ENCODE data around the gene CLCN3. TPM values are rescaled to one million over a fixed set of nuclear protein-coding genes. Genes with fewer than 3 reads are reported as not detected.

CLCN3 gene
- total and polyA plus RNA-seq, 2 experiments from 2014 or later: 14.9 to 38.4 TPM

DNA sequence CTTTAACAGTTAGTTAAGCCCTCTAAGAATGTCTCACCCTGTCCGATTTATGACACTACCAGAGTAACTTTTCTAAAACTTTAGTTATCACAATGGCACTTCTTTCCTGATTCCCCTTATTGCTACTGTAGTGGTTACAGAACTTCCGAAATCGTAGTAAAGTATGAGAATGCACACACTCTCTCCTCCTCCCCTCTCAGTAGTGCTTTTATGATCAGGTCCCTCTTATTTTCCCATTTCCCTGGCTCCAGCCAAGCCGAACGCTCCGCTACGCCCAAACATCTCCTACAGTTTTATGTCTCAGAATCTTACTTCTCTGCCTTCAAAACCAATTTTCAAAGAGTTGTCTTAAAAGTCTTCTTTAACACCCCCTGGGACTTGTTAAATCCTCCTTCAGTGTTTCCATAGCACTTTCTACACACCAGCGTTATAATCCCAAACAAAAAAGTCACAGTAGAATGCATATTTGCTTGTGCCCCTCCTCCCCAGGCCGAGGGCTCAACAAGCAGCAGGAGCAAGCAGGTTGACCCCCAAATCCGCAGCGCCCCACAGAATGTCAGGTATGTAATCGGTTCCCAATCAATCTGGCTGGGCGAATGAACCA lies 136.7 kb downstream of the CLCN3 start:
- DNase-seq (ENCODE audit: low spot score): no peak
- TF ChIP-seq, protein P1, sequence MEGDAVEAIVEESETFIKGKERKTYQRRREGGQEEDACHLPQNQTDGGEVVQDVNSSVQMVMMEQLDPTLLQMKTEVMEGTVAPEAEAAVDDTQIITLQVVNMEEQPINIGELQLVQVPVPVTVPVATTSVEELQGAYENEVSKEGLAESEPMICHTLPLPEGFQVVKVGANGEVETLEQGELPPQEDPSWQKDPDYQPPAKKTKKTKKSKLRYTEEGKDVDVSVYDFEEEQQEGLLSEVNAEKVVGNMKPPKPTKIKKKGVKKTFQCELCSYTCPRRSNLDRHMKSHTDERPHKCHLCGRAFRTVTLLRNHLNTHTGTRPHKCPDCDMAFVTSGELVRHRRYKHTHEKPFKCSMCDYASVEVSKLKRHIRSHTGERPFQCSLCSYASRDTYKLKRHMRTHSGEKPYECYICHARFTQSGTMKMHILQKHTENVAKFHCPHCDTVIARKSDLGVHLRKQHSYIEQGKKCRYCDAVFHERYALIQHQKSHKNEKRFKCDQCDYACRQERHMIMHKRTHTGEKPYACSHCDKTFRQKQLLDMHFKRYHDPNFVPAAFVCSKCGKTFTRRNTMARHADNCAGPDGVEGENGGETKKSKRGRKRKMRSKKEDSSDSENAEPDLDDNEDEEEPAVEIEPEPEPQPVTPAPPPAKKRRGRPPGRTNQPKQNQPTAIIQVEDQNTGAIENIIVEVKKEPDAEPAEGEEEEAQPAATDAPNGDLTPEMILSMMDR (IDR thresholded peaks at IDR 0.05; ENCODE audit: poor library complexity): no peak
- no peak for TF ChIP-seq EZH2 (IDR thresholded peaks at IDR 0.05; ENCODE audit: borderline replicate concordance)
- no peak for TF ChIP-seq EZH2phosphoT487 (IDR thresholded peaks at IDR 0.05; ENCODE audit: low read depth, severe bottlenecking, unreplicated experiment)
- peak overlapping the region; percentile 53 for H3K4me3 ChIP-seq
- peaks cover 5% of the 10 kb centered on the region for H4K20me1 ChIP-seq (ENCODE audit: insufficient read depth, poor library complexity, severe bottlenecking)
- 6% methylated on average over 13 of the region's 13 CpGs for WGBS (ENCODE audit: low lambda C conversion rate, missing lambda C conversion rate)
- peak overlapping the region; percentile 89 for H3K4me2 ChIP-seq
- H3K79me2 ChIP-seq: peaks cover 27% of the 10 kb centered on the region
- H3K4me1 ChIP-seq (ENCODE audit: insufficient read depth): peaks cover 9% of the 10 kb centered on the region
- peak overlapping the region; percentile 70 for H2AFZ ChIP-seq
- no peaks in the 10 kb centered on the region for H3K9me3 ChIP-seq (ENCODE audit: low read depth)
- no peaks in the 10 kb centered on the region for H3K27me3 ChIP-seq
- peak overlapping the region; percentile 34 for H3K27ac ChIP-seq
- H3K9me2 ChIP-seq (replicated peaks; ENCODE audit: insufficient read depth): no peaks in the 10 kb centered on the region
- H3K36me3 ChIP-seq (replicated peaks; ENCODE audit: insufficient read depth, low read depth): no peaks in the 10 kb centered on the region

DNA sequence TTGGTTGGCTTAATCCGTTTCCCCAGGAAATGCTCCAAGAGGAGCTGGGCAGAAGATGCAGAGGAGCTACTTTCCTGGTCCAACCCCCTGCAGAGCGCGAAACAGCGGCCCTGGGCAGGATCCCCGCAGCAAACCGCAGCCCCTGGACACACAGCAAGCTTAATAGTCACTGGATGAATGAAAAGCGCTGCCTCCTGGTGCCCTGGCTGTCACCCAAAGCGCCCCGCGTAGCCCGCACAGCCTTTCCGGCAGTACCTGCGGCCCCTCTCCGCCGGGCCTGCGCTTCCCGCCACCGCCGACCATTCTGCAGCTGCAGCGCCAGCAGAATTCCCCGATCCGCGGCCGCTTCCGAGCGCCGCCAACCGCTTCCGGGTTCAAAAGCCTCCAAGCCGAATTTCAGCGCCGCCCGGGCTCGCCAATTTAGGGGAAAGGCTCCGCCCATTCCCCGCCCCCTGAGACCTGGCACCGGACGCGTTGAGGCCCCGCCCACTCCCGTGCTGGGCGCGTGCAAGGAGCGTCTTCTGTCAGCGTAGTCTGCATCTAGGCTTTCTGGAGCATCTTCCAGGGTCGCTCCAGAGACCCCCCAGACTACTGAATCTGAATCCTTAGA lies 137.3 kb downstream of the CLCN3 start, which contains the start of gene HPF1:
Gene HPF1 (minus strand): TSS at position 370 of the 610 bp plus-strand sequence. CDS start 67 bp downstream, at position 303.
- Histone ChIP-seq H3K36me3 (replicated peaks; ENCODE audit: insufficient read depth, low read depth) (no peaks in the 10 kb centered on the region), H3K4me2 (peak within 1 kb of the TSS; percentile 89), H3K4me1 (ENCODE audit: insufficient read depth) (peaks cover 9% of the 10 kb centered on the region), H3K4me3 (peak within 1 kb of the TSS; percentile 53), H3K9me3 (ENCODE audit: low read depth) (no peaks in the 10 kb centered on the region), H3K27ac (peak within 1 kb of the TSS; percentile 34), H2AFZ (peak within 1 kb of the TSS; percentile 70), H4K20me1 (ENCODE audit: insufficient read depth, poor library complexity, severe bottlenecking) (peaks cover 5% of the 10 kb centered on the region), H3K27me3 (no peaks in the 10 kb centered on the region), H3K9me2 (replicated peaks; ENCODE audit: insufficient read depth) (no peaks in the 10 kb centered on the region), H3K79me2 (peaks cover 27% of the 10 kb centered on the region)
- no peak for TF ChIP-seq EZH2phosphoT487 (IDR thresholded peaks at IDR 0.05; ENCODE audit: low read depth, severe bottlenecking, unreplicated experiment)
- TF ChIP-seq, protein P1 (IDR thresholded peaks at IDR 0.05; ENCODE audit: poor library complexity): no peak
- TF ChIP-seq EZH2 (IDR thresholded peaks at IDR 0.05; ENCODE audit: borderline replicate concordance): no peak
- WGBS (ENCODE audit: low lambda C conversion rate, missing lambda C conversion rate): 1% methylated on average over 34 of the region's 46 CpGs
- DNase-seq (ENCODE audit: low spot score): peak; percentile 95

GRCh38 chr4:169758401-169758962 lies 138.1 kb downstream of the CLCN3 start:
- H3K4me3 ChIP-seq: peak overlapping the region; percentile 6
- H3K27ac ChIP-seq: no peak overlapping the region
- H3K9me2 ChIP-seq (replicated peaks; ENCODE audit: insufficient read depth): no peaks in the 10 kb centered on the region
- H3K79me2 ChIP-seq: peaks cover 27% of the 10 kb centered on the region
- no peaks in the 10 kb centered on the region for H3K9me3 ChIP-seq (ENCODE audit: low read depth)
- peaks cover 9% of the 10 kb centered on the region for H3K4me1 ChIP-seq (ENCODE audit: insufficient read depth)
- WGBS (ENCODE audit: low lambda C conversion rate, missing lambda C conversion rate): 80% methylated on average over 11 of the region's 11 CpGs
- DNase-seq (ENCODE audit: low spot score): no peak
- H3K36me3 ChIP-seq (replicated peaks; ENCODE audit: insufficient read depth, low read depth): no peaks in the 10 kb centered on the region
- peak overlapping the region; percentile 89 for H3K4me2 ChIP-seq
- H2AFZ ChIP-seq: peak overlapping the region; percentile 41
- H4K20me1 ChIP-seq (ENCODE audit: insufficient read depth, poor library complexity, severe bottlenecking): peaks cover 5% of the 10 kb centered on the region
- TF ChIP-seq EZH2 (IDR thresholded peaks at IDR 0.05; ENCODE audit: borderline replicate concordance) (no peak), EZH2phosphoT487 (IDR thresholded peaks at IDR 0.05; ENCODE audit: low read depth, severe bottlenecking, unreplicated experiment) (no peak)
- TF ChIP-seq, protein P1 (IDR thresholded peaks at IDR 0.05; ENCODE audit: poor library complexity): no peak
- H3K27me3 ChIP-seq: no peaks in the 10 kb centered on the region
